Suprapubic skin (tissue), 4 donors: ENCODE measurements around the gene ARHGEF33. TPM values are rescaled to one million over a fixed set of nuclear protein-coding genes. Genes with fewer than 3 reads are reported as not detected.

ENCODE experiments used
- DNase-seq, 2 donors: peaks; one replicate each; pipeline ENCODE4 v3.0.0-alpha.2; 2019; ENCODE audit warnings: low spot score in 2 of 2
- H3K27ac ChIP-seq: fragments of 200-600 bp; sonication (generic); one replicate; pipeline ENCODE4 v1.5.1; 2019
- H3K27me3 ChIP-seq: fragments of 200-600 bp; sonication (generic); one replicate; pipeline ENCODE4 v1.5.1; 2019
- H3K36me3 ChIP-seq: fragments of 200-600 bp; sonication (generic); one replicate; pipeline ENCODE4 v1.5.1; 2019
- H3K4me1 ChIP-seq: fragments of 200-600 bp; sonication (generic); one replicate; pipeline ENCODE4 v1.5.1; 2019
- H3K4me3 ChIP-seq: fragments of 200-600 bp; sonication (generic); one replicate; pipeline ENCODE4 v1.5.1; 2019; ENCODE audit warnings: mild to moderate bottlenecking
- H3K9me3 ChIP-seq: fragments of 200-600 bp; sonication (generic); one replicate; pipeline ENCODE4 v1.5.1; 2019
- CTCF ChIP-seq, 2 donors: fragments of 200-600 bp in 1 of 2; fragments of 450-650 bp in 1 of 2; sonication (generic) in 1 of 2; IDR thresholded peaks; one replicate each; pipeline ENCODE4 v1.5.1; 2016 to 2019; ENCODE audit warnings: antibody characterized with exemption in 2 of 2, mild to moderate bottlenecking in 1 of 2, moderate library complexity in 1 of 2
- EP300 ChIP-seq: sonication (generic); formaldehyde crosslinking; IDR thresholded peaks from one replicate; pipeline ENCODE4 v1.6.1; 2017; ENCODE audit warnings: antibody characterized with exemption
- POLR2A ChIP-seq, 2 donors: fragments of 450-650 bp; IDR thresholded peaks; one replicate each; pipeline ENCODE4 v1.6.1; 2017; ENCODE audit warnings: antibody characterized with exemption in 2 of 2, mild to moderate bottlenecking in 2 of 2, moderate library complexity in 2 of 2
- POLR2AphosphoS5 ChIP-seq, 3 donors: sonication (generic); formaldehyde crosslinking; IDR thresholded peaks; one replicate each; pipeline ENCODE4 v1.6.1; 2017; ENCODE audit warnings: antibody characterized with exemption in 3 of 3
- WGBS: methylation state at CpG from one replicate; pipeline ENCODE4 v1.1.5; 2018; 5-methylcytosine and 5-hydroxymethylcytosine counted together
- total RNA-seq, 4 donors: library from RNA; depleted of rRNA; stranded (reverse); fragments of >200 nt; gene quantifications; one replicate each; pipeline ENCODE4 v1.1.0, GENCODE V29; 2016

Gene ARHGEF33
- total RNA-seq, 4 donors from 2014 or later, result 0.34 to 0.80 (median 0.42) TPM

GRCh38 chr2:38876407-38876806, 13.3 kb upstream of the ARHGEF33 start:
- H3K27me3 ChIP-seq, result no peaks in the 10 kb centered on the region
- H3K36me3 ChIP-seq, result peaks cover 6% of the 10 kb centered on the region
- no peaks in the 10 kb centered on the region for H3K9me3 ChIP-seq
- no peak for TF ChIP-seq CTCF (IDR thresholded peaks at IDR 0.05)
- TF ChIP-seq POLR2A (IDR thresholded peaks at IDR 0.05), result no peak
- no peak for TF ChIP-seq POLR2AphosphoS5 (IDR thresholded peaks at IDR 0.05)
- TF ChIP-seq EP300, result no peak
- no peak overlapping the region for H3K27ac ChIP-seq
- H3K4me3 ChIP-seq, result peak overlapping the region; percentile 54
- no peak for DNase-seq
- 31% methylated on average over 10 of the region's 10 CpGs for WGBS
- H3K4me1 ChIP-seq, result peaks cover 17% of the 10 kb centered on the region

GRCh38 chr2:38886063-38886462, 3.6 kb upstream of the ARHGEF33 start:
- Histone ChIP-seq H3K4me1 (no peaks in the 10 kb centered on the region), H3K9me3 (no peaks in the 10 kb centered on the region), H3K27me3 (no peaks in the 10 kb centered on the region), H3K4me3 (no peak overlapping the region), H3K36me3 (peaks cover 17% of the 10 kb centered on the region), H3K27ac (no peak overlapping the region)
- DNase-seq, result no peak
- no peak for TF ChIP-seq POLR2A (IDR thresholded peaks at IDR 0.05)
- no peak for TF ChIP-seq EP300

- Histone ChIP-seq H3K27ac (no peak overlapping the region), H3K27me3 (no peaks in the 10 kb centered on the region), H3K9me3 (no peaks in the 10 kb centered on the region), H3K36me3 (peaks cover 9% of the 10 kb centered on the region), H3K4me3 (no peak overlapping the region), H3K4me1 (no peaks in the 10 kb centered on the region)
- DNase-seq, result no peak
- no peak for TF ChIP-seq EP300
- TF ChIP-seq CTCF (IDR thresholded peaks at IDR 0.05), result no peak
- no peak for TF ChIP-seq POLR2AphosphoS5 (IDR thresholded peaks at IDR 0.05)
- TF ChIP-seq POLR2A (IDR thresholded peaks at IDR 0.05), result no peak
- 92% methylated on average over 4 of the region's 4 CpGs for WGBS
These were observed 2.3 kb upstream of the ARHGEF33 start for GRCh38 chr2:38887347-38887746.

GRCh38 chr2:38887902-38888554, 1.6 kb upstream of the ARHGEF33 start:
- no peak for TF ChIP-seq CTCF (IDR thresholded peaks at IDR 0.05)
- TF ChIP-seq POLR2A (IDR thresholded peaks at IDR 0.05), result no peak
- no peak for TF ChIP-seq EP300
- TF ChIP-seq POLR2AphosphoS5 (IDR thresholded peaks at IDR 0.05), result no peak
- WGBS, result 92% methylated on average over 1 of the region's 1 CpG
- Histone ChIP-seq H3K27ac (no peak overlapping the region), H3K36me3 (peaks cover 7% of the 10 kb centered on the region), H3K4me1 (no peaks in the 10 kb centered on the region), H3K9me3 (no peaks in the 10 kb centered on the region), H3K4me3 (no peak overlapping the region), H3K27me3 (no peaks in the 10 kb centered on the region)
- no peak for DNase-seq

GRCh38 chr2:38889045-38889444, 630 bp upstream of the ARHGEF33 start:
- no peak for DNase-seq
- no peaks in the 10 kb centered on the region for H3K4me1 ChIP-seq
- H3K36me3 ChIP-seq, result no peaks in the 10 kb centered on the region

GRCh38 chr2:38892819-38893218, 3.1 kb downstream of the ARHGEF33 start:
- no peak for DNase-seq
- TF ChIP-seq EP300, result no peak
- TF ChIP-seq CTCF (IDR thresholded peaks at IDR 0.05), result no peak
- no peak for TF ChIP-seq POLR2AphosphoS5 (IDR thresholded peaks at IDR 0.05)
- Histone ChIP-seq H3K27me3 (no peaks in the 10 kb centered on the region), H3K4me1 (no peaks in the 10 kb centered on the region), H3K36me3 (no peaks in the 10 kb centered on the region), H3K9me3 (no peaks in the 10 kb centered on the region), H3K4me3 (no peak overlapping the region), H3K27ac (no peak overlapping the region)

More at GRCh38 chr2:38889045-38889444, 630 bp upstream of the ARHGEF33 start:
- TF ChIP-seq EP300 (no peak), POLR2AphosphoS5 (IDR thresholded peaks at IDR 0.05) (no peak)
- H3K27ac ChIP-seq, result no peak overlapping the region
- no peaks in the 10 kb centered on the region for H3K27me3 ChIP-seq
- no peaks in the 10 kb centered on the region for H3K9me3 ChIP-seq
- H3K4me3 ChIP-seq, result no peak overlapping the region
